Sigmoid colon (tissue), 7 donors: Measurements from ENCODE around the gene LDLRAD4. TPM values are rescaled to one million over a fixed set of nuclear protein-coding genes. Genes with fewer than 3 reads are reported as not detected.

Experiments
- DNase-seq: peaks from one replicate; pipeline ENCODE4 v3.0.0-alpha.2; 2019
- H3K27ac ChIP-seq, 4 donors: fragments of 200-600 bp; sonication (generic); one replicate each; pipeline ENCODE4 v1.5.1; 2016 to 2019; ENCODE audit warnings: mild to moderate bottlenecking in 1 of 4
- H3K27me3 ChIP-seq, 3 donors: fragments of 200-600 bp; sonication (generic); one replicate each; pipeline ENCODE4 v1.5.1; 2019; ENCODE audit warnings: mild to moderate bottlenecking in 1 of 3
- H3K36me3 ChIP-seq, 4 donors: fragments of 200-600 bp; sonication (generic); one replicate each; pipeline ENCODE4 v1.5.1; 2016 to 2019
- H3K4me1 ChIP-seq, 4 donors: fragments of 200-600 bp; sonication (generic); one replicate each; pipeline ENCODE4 v1.5.1; 2017 to 2019
- H3K4me3 ChIP-seq, 4 donors: fragments of 200-600 bp; sonication (generic); one replicate each; pipeline ENCODE4 v1.5.1; 2017 to 2019; ENCODE audit warnings: mild to moderate bottlenecking in 2 of 4, moderate library complexity in 1 of 4
- H3K9me3 ChIP-seq, 4 donors: fragments of 200-600 bp in 3 of 4; sonication (generic) in 3 of 4; one replicate each; pipeline versions ENCODE4 v1.5.1 to v1.6.1; 2013 to 2019
- EP300 ChIP-seq, 4 donors: sonication (generic); formaldehyde crosslinking; IDR thresholded peaks; one replicate each; pipeline ENCODE4 v1.6.1; 2017; ENCODE audit warnings: antibody characterized with exemption in 4 of 4
- POLR2A ChIP-seq, 2 donors: fragments of 450-650 bp; IDR thresholded peaks; one replicate each; pipeline ENCODE4 v1.6.1; 2016; ENCODE audit warnings: antibody characterized with exemption in 2 of 2, mild to moderate bottlenecking in 2 of 2, moderate library complexity in 2 of 2
- POLR2AphosphoS5 ChIP-seq, 4 donors: sonication (generic); formaldehyde crosslinking; IDR thresholded peaks; one replicate each; pipeline ENCODE4 v1.6.1; 2017; ENCODE audit warnings: antibody characterized with exemption in 4 of 4
- WGBS, 2 donors: extraction: QIAGEN DNeasy Blood & Tissue Kit; methylation state at CpG; one replicate each; pipeline ENCODE4 v1.1.7; 2013; 5-methylcytosine and 5-hydroxymethylcytosine counted together
- intact Hi-C: fragments of 100-400 bp; cut with DNase I; formaldehyde crosslinking; loops from one replicate; pipeline ENCODE4 v1.15.1; 2023
- polyA plus RNA-seq, 3 donors: library from polyadenylated mRNA; stranded (reverse); fragments of 200-250 nt; gene quantifications; one replicate each; pipeline ENCODE4 v1.2.3, GENCODE V29; 2013
- total RNA-seq, 4 donors: library from RNA; depleted of rRNA; stranded (reverse); fragments of >200 nt; gene quantifications; one replicate each; pipeline ENCODE4 v1.1.0, GENCODE V29; 2016
- TF ChIP-seq, protein P1 (sequence below), 4 experiments: fragments of 450-650 bp in 3 of 4; fragments of 200-600 bp in 1 of 4; IDR thresholded peaks; one replicate each; pipeline ENCODE4 v1.5.1; 2016 to 2019; ENCODE audit warnings: antibody characterized with exemption in 4 of 4, mild to moderate bottlenecking in 3 of 4, moderate library complexity in 2 of 4
- donor health status: healthy with polysubstance abuse.
- donor health status: Bipolar disorder and iron deficiency.
- donor health status: healthy.

Gene LDLRAD4
- total and polyA plus RNA-seq, 7 donors: 1.2 to 28.2 (median 17.2) TPM

DNA sequence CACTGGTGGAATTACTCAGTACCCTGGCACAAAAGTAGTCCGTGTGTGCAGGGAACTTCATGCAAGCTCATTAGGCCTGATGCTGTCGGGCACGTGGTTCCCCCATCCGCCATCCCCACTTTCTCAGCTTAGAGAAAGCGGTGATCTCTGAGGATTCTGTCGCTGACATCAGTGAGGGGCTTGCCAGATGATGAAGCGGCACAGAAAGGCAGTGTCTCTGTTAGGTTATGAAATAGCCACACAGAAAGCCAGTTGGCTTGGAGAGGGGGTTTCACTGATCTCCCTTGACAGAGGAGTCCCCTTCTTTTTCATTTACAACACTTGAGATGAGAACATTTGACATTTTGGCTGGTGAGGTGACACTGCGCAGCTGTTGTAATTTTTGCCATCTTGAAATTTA lies 328.1 kb downstream of the LDLRAD4 start:
- H3K4me1 ChIP-seq: peaks cover 0 to 100% (median 91%) of the 10 kb centered on the region in 4 donors

DNA sequence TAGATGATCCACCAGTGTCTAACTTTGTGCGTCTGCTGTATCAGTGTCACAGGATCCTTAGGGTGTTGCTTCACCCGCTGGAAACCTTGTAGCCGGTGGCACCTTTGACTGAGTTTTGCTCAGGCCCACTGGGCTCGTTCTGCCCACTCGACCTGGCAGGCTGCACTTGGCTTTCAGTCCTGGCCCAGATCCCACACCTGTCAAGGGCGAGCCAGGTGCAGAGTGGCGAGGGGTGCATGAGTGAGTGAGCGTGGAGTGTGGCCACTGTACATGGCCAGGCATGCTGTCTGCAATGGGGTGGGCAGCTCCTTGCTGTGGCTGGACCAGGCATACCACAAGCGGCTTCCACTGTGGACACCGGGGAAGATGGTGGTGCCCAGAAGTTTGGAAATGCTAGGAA lies 328.8 kb downstream of the LDLRAD4 start:
- Histone ChIP-seq H3K36me3 (no peaks in the 10 kb centered on the region), H3K27me3 (no peaks in the 10 kb centered on the region), H3K9me3 (no peaks in the 10 kb centered on the region), H3K27ac (peak overlapping the region in 2 of 4 donors; percentile 7 to 83), H3K4me1 (peaks cover 0 to 98% (median 88%) of the 10 kb centered on the region in 4 donors), H3K4me3 (no peak overlapping the region)
- DNase-seq: no peak
- 86 to 91% methylated on average over 10 of the region's 10 CpGs for WGBS, 2 donors
- TF ChIP-seq EP300 (IDR thresholded peaks at IDR 0.05) (no peak), POLR2A (IDR thresholded peaks at IDR 0.05) (no peak), POLR2AphosphoS5 (IDR thresholded peaks at IDR 0.05) (no peak)
- TF ChIP-seq, protein P1, sequence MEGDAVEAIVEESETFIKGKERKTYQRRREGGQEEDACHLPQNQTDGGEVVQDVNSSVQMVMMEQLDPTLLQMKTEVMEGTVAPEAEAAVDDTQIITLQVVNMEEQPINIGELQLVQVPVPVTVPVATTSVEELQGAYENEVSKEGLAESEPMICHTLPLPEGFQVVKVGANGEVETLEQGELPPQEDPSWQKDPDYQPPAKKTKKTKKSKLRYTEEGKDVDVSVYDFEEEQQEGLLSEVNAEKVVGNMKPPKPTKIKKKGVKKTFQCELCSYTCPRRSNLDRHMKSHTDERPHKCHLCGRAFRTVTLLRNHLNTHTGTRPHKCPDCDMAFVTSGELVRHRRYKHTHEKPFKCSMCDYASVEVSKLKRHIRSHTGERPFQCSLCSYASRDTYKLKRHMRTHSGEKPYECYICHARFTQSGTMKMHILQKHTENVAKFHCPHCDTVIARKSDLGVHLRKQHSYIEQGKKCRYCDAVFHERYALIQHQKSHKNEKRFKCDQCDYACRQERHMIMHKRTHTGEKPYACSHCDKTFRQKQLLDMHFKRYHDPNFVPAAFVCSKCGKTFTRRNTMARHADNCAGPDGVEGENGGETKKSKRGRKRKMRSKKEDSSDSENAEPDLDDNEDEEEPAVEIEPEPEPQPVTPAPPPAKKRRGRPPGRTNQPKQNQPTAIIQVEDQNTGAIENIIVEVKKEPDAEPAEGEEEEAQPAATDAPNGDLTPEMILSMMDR (IDR thresholded peaks at IDR 0.05): no peak
- intact Hi-C loops: no loop called here

More for the DNA sequence above, 328.1 kb downstream of the LDLRAD4 start:
- Histone ChIP-seq H3K9me3 (no peaks in the 10 kb centered on the region), H3K4me3 (no peak overlapping the region), H3K27ac (peak overlapping the region in 1 of 4 donors; percentile 83), H3K36me3 (no peaks in the 10 kb centered on the region), H3K27me3 (no peaks in the 10 kb centered on the region)
- no peak for TF ChIP-seq POLR2AphosphoS5 (IDR thresholded peaks at IDR 0.05)
- TF ChIP-seq, protein P1 (IDR thresholded peaks at IDR 0.05): no peak
- DNase-seq: no peak
- intact Hi-C loops: no loop called here
- 92 to 98% methylated on average over 8 of the region's 8 CpGs for WGBS, 2 donors

DNA sequence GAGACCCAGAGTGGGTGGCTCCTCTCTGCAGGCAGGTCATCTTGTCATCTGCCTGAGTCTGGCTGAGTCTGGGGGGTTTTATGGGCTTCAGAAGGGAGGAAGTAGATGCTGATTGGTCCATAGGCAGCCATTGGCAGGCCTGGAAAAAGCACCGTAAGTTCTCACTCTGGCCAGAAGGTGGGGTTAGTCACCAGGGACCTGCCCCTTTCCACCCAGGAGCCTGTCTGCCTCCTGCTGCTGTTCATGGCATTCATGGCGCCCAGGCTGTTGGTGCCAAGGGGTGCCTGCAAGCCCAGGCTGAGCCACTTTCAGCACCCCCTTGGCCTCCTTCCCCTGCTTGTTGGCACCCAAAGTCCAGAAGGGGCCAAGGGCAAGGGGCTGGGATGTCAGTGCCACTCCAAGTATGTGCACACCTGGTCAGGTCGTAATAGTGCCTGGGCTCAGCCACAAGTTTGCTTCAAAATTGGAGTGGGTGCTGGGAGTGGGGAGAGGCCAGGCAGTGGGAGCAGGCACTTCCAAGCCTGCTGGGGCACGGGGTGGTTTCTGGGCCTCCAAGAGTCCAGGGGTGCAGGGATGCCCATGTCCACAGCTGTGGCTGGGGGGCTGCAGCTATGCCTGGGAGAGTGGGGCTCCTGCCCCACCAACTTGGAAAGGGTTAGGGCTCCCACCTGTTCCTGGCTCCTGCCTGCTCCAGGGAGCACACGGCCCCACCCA lies 329.7 kb downstream of the LDLRAD4 start:
- DNase-seq: no peak
- TF ChIP-seq POLR2AphosphoS5 (IDR thresholded peaks at IDR 0.05) (no peak), EP300 (IDR thresholded peaks at IDR 0.05) (no peak), POLR2A (IDR thresholded peaks at IDR 0.05) (no peak)
- TF ChIP-seq, protein P1 (IDR thresholded peaks at IDR 0.05): no peak
- H3K4me3 ChIP-seq: no peak overlapping the region
- H3K9me3 ChIP-seq: no peaks in the 10 kb centered on the region
- H3K27ac ChIP-seq: peak overlapping the region; percentile 60 to 83 (median 72)
- H3K27me3 ChIP-seq: no peaks in the 10 kb centered on the region
- H3K4me1 ChIP-seq: peaks cover 0 to 96% (median 81%) of the 10 kb centered on the region in 4 donors
- H3K36me3 ChIP-seq: no peaks in the 10 kb centered on the region
- intact Hi-C loops: no loop called here
- WGBS, 2 donors: 93 to 97% methylated on average over 5 of the region's 5 CpGs

DNA sequence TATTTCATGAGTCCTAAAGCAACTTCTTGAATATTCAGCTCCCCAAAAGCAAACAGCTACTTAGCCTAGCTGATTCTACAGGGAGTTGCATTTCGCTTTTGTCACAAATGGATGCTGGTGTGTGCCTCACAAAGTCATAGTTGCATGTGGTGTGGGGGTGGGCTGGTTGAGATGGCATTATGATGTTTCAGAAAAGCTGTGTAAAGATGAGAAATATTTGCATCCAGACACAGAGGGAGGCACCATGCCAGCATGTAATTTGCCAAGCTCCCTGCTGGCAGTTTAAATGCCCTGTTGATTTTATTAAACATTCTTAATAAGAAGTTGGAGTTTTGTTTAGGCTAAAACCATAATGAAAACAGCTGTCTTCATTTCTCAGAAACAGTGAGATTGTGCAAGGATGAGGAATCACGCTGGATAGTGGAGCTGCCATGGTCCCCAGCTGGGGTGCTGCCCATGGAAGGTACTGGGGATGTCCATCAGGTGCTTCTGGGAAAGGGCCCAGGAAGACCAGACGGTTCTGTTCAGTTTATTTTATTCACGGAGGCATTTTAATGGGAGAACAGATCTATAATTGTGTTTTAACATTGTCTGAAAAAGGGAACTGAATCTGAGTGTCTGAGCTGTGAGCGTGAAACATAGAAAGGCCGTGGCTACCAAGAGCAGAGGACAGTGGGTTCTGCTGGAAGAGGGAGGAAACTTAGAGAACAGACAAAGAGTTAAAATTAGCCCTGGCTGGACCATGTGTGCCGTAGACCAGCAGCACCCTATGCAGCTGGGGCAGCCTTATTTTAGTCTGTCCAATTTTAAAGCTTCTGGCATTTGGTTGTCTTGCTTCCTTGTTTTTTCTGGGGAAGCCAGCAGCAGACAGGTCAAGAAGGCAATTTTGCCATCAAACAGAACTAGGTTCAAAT lies 330.7 kb downstream of the LDLRAD4 start:
- no peak for DNase-seq
- intact Hi-C loops: no loop called here

DNA sequence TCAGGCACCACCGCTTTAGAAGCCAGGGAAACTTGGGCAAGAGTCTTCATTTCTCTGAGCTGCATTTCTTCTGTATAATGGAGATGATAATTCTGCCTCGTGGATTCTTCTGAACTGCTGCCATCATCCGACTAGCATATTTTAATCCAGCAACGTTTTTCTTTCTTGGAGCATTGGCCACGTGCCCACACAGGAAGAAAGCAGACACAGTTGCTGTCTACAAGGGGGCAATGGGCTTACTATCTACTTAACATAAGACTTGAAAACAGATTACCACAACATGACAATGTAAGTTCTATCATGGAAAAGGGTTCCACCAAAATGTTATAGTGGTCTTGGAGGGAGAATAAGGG lies 331.3 kb downstream of the LDLRAD4 start:
- peak overlapping the region; percentile 60 to 83 (median 72) for H3K27ac ChIP-seq
- H3K4me1 ChIP-seq: peaks cover 0 to 86% (median 68%) of the 10 kb centered on the region in 4 donors
- H3K9me3 ChIP-seq: no peaks in the 10 kb centered on the region
- H3K36me3 ChIP-seq: no peaks in the 10 kb centered on the region
- H3K27me3 ChIP-seq: no peaks in the 10 kb centered on the region
- intact Hi-C loops: no loop called here
- no peak for TF ChIP-seq POLR2AphosphoS5 (IDR thresholded peaks at IDR 0.05)
- no peak for TF ChIP-seq POLR2A (IDR thresholded peaks at IDR 0.05)
- TF ChIP-seq, protein P1 (IDR thresholded peaks at IDR 0.05): no peak
- H3K4me3 ChIP-seq: no peak overlapping the region
- 30 to 38% methylated on average over 5 of the region's 5 CpGs for WGBS, 2 donors
- no peak for DNase-seq

More for the DNA sequence above, 330.7 kb downstream of the LDLRAD4 start:
- Histone ChIP-seq H3K4me1 (peaks cover 0 to 86% (median 71%) of the 10 kb centered on the region in 4 donors), H3K27me3 (no peaks in the 10 kb centered on the region), H3K9me3 (no peaks in the 10 kb centered on the region), H3K4me3 (peak overlapping the region in 1 of 4 donors; percentile 2), H3K36me3 (no peaks in the 10 kb centered on the region), H3K27ac (peak overlapping the region; percentile 60 to 83 (median 72))
- 59 to 83% methylated on average over 7 of the region's 7 CpGs for WGBS, 2 donors
- TF ChIP-seq EP300 (IDR thresholded peaks at IDR 0.05) (peak in 1 of 4 donors; percentile 26), POLR2A (IDR thresholded peaks at IDR 0.05) (no peak), POLR2AphosphoS5 (IDR thresholded peaks at IDR 0.05) (peak; percentile 42 to 60 (median 54))
